NCI-H2029 treated with DMSO at 0.1 percent for 48 hours (cell line): ENCODE measurements around the gene EFEMP2.

Experiments used
- DNase-seq: peaks from one replicate; lab custom pipeline; 2025; lab: John Stamatoyannopoulos, UW

Gene EFEMP2

DNA sequence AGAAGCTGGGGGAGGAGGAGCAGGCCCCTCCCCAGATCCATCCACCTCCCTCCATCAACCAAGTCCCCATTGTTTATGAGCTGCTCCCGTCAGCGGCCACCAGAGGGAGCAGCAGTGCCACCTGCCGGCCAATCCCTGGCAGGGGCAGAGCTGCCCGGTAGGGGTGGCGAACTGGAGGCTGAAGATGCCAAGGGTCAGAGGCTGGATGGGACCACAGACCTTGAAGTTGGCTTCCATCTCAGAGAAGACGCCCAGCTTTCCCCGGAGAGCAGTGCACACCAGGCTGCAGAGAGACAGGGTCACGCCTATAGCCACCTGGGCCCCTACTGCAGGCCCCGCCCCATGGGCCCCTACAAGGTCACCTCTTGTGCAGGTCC is 12.1 kb upstream of the EFEMP2 start:
- peak; percentile 35 for DNase-seq

DNA sequence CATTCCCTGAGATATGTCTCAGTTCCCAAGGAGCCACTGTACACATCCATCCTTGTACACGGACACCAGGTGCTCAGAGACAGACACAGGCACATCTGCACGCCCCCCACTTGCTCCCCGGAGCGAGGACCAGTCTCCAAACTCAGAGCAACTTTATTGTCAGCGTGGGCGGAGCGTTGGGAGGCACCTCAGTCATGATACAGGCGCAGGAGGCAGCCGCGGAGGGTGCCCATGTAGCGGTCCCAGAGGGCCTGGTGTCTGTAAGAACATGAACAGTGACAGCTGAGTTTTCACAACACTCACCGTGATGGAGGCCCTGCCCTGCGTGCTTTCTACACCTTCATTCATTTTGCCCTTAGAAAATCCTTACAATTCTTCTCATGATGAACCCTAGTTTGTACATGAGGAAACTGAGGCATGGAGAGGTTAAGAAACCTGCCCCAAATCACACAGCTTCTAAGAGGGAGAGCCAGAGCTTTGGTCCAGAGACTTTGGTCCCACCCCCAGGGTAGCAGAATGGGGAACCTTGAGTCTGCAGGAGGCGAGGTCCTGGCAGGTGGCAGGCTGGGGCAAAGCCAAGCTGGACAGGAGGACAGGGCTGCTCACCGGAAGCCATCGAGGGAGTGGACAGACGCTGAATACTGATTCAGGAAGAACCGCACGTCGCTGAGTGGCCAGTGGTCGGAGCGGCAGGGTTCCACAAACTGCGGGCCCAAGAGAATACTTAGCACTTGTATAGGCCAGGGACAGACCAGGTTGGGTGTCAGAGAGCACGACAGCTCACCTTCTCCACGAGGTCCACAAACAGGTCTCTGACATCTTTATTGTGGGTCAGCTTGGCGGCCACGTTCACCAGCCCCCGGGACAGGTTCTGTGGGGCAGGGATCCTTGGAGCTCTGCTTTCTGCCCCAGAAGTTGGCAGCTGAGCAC is 11.5 kb upstream of the EFEMP2 start:
- no peak for DNase-seq

DNA sequence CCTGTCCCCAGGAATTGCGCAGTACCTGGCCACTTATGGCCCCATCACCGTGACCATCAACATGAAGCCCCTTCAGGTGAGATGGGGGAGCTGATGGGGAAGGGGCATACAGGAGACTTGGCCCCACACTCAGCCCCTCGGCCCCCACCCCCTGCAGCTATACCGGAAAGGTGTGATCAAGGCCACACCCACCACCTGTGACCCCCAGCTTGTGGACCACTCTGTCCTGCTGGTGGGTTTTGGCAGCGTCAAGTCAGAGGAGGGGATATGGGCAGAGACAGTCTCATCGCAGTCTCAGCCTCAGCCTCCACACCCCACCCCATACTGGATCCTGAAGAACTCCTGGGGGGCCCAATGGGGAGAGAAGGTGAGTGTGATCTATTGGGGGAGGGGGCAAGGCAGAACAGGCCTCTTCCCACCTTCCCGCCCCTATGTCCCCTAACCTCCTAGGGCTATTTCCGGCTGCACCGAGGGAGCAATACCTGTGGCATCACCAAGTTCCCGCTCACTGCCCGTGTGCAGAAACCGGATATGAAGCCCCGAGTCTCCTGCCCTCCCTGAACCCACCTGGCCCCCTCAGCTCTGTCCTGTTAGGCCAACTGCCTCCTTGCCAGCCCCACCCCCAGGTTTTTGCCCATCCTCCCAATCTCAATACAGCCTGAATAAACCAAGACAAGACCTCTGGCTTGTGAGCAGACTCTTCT is 10.6 kb upstream of the EFEMP2 start:
- no peak for DNase-seq

DNA sequence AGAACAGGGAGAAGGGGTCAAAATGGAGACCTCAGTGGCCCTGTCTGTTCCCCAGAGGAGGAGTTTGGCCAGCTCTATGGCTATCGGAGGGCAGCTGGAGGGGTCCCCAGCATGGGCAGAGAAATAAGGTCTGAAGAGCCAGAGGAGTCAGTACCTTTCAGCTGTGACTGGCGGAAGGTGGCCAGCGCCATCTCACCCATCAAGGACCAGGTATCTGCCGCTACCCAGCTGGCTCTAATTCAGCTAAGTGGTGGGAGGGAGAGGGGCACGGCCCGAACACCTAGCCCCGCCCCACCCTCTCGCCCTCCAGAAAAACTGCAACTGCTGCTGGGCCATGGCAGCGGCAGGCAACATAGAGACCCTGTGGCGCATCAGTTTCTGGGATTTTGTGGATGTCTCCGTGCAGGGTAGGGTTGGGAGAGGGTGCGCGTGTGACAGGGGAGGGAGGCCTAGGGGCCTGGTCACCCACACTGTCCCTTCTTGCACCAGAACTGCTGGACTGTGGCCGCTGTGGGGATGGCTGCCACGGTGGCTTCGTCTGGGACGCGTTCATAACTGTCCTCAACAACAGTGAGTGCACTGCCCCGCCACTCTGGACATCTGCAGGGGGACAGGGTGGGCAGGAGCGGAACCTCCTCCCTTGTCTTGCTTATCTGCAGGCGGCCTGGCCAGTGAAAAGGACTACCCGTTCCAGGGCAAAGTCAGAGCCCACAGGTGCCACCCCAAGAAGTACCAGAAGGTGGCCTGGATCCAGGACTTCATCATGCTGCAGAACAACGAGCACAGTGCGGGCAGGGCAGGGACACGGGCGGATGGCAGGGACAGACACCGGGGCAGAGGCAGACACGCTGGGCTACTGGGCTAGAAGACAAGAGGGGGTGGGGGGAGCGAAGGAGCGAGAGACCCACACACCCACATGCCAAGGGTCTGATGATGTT is 9.8 kb upstream of the EFEMP2 start:
- no peak for DNase-seq

DNA sequence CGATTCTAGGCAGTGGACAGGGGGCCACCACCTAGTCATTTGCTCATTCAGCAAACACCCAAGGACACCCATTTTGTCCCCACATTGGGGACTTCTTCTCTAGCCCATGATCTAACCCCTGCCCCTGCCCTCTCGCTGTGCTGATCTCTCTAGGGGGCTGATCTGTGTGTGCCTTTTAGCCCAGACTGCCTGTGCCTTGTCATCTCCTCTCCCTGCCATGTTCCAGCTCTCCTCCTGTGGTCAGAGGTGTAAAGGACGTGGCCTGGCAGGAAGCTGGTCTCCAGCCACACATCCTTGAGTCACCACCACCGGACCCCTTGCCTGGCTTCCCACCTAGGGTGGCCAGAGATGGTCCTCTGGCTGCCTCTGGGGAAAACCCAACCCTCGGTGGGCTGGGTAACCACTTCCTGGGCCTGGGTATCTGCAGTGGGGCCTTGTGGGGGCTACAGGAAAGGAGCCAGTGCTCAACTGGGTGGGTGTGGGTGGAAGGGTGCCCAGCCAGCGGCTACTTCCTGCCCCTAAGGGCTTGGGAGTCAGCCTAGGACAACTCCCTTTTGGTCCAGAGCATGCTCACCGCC is 8.3 kb upstream of the EFEMP2 start:
- DNase-seq = no peak

DNA sequence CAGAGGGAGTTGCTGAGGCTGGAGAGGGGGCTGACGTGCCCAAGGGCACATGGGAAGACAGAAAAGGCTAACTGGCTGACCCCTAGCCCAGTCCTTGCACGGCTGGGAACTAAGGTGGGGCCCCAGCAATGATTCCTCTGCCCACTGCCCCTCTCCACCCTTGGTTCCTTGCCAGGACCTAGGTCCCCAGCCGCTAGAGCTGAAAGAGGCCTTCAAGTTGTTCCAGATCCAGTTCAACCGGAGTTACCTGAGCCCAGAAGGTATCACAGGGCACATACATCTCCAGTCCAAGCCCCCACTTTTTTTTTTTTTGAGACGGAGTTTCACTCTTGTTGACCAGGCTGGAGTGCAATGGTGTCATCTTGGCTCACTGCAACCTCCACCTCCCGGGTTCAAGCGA is 7.4 kb upstream of the EFEMP2 start:
- DNase-seq = no peak

DNA sequence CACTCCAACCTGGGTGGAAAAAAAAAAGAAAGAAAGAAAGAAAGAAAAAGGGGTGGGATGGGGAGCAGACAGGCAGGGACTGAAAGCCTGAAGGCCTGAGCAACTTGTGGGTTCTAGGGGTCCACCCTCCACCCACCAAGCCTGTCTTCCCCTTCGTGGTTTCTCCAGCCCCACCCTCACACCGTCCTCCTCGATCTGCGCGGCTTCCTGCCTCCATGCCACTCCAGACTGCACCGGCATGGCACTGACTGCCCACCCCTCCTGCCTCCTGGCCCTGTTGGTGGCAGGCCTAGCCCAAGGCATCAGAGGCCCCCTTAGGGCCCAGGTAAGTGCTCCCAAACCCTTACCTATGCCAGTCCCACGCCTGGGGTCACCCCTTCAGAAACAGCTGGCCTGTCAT is 7.0 kb upstream of the EFEMP2 start, which contains the start of gene CTSW:
Gene CTSW, plus strand, starts transcription at position 221 of the 400 bp plus-strand sequence. Its CDS starts 18 bp downstream, at position 239.
- no peak for DNase-seq

DNA sequence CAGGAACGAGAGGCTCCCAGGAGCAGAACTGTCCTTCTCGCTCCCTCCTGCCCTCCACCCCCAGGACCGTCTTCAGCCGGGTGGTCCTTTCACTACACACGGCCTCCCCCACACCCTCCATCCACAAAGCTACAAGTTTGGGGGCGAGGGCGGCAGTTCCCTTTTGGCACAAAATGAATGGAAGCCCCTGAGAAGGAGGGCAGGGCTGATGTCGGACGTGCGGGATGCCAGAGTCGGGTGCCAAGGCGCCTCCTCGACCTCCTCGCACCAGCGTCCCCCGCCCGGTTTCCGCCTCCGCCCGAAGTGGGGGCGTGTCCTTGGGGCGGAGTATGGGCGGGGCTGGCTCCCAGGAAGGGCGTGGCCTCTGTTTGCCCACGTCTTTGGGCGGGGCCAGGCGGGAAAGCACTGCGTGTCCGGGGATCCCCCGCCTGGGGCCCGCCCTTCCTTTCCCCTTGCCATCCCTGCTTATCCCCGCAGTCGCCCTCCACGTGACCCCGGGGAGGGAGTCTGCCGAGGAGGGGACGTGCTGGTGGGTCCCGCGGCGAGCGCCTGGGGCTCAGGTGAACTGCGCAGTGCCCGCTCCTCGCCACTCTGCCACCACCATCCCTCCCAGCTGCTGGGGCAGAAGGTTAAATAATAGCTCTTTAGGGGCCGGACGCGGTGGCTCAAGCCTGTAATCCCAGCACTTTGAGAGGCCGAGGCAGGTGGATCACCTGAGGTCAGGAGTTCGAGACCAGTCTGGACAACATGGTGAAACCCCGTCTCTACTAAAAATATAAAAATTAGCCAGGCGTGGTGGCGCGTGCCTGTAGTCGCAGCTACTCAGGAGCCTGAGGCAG is 937 bp upstream of the EFEMP2 start:
- peak; percentile 64 for DNase-seq

DNA sequence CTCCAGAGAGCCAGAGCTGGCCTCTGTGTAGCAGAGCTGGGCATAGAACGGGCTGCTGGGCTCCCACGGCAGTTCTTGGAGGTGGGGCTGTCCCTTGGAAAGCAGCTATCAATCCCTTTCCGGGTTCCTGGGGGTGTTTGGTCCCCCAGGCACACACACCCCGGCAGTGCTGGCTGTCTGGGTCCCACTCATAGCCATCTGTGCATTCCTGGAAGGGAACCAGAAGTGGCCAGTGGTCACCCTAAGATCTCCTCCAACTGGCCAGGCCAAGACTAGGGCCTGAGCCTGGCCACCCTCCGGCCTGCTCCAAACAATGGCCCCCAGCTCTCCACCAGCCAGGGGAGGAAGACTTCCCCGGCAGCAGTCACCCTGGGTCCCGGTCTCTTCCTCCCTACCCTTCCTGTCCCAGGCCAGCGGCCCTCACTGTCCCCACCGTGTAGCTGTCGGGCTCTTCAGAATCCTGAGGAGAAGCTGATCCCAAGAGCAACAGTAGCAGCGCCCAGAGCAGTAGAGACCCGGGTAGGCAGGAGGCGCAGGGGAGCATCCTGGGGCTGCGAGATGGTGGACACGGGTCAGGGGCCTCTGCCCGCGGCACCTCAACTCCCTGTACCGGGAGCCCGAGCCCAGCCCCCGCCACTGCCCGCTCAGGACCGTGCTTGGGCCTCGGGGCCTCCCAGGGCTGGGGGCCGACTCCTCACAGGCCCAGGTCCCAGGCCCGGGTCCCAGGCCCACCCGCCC is 620 bp downstream of the EFEMP2 start:
- DNase-seq = no peak

DNA sequence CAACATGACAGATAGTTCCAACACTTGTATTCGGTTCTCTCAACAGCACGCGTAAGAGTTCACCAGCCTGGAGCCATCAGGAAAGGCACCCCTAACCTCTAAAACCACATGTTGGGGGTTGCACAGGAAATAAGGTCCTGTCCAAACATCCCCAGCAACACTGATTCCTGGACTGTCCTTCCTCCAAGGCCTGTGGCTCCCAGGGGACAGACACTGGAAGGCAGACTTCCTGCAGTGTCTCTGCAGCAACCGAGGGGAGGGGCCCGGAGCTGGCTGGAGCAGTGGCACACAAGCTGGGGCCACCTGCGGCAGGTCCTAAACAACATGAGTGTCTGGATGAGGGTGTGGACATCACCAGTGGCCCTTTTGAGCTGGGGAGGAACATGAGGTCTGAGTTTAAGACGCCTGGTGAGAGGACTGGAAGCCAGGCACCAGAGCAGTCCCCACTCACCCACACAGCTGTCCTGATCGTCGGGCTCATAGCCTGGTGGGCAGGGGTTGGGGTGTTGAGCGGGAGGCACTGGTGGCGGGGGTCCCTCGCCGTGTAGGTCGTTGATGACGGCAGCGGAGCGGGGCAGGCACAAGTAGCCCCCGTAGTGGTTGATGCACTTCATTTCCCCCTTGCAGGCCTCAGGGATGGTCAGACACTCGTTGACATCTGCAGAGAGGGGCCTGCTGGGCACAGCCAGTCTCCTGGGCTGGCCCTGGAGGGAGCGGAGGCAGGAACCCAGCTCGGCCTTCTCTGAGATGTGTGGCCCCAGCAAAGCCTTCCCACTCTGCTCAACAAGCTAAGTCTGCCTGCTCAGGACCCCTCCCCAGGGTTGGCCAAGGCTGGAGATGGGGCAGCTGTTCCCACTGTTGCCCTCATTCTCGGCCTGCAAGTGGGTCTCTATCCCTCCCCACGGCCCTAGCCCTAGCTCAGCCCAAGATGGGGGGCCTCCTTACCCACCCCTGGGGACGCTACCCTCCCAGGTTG is 1.6 kb downstream of the EFEMP2 start:
- DNase-seq = no peak

DNA sequence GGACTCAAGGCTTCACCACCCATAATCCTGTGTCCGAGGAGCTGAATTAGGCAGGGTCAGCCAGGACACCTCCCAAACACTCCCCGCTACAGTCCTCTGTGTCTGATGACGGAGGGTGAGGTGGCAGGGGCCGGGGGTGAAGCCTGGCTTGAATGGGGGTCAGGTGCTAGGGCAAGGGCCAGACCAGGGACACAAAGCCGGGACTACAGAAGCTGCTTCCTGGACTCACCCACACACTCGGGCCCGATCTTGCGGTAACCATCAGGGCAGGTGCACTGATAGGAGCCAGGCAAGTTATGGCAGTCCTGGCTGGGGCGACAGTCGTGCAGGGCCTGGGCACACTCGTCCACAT is 2.3 kb downstream of the EFEMP2 start:
- DNase-seq = no peak

DNA sequence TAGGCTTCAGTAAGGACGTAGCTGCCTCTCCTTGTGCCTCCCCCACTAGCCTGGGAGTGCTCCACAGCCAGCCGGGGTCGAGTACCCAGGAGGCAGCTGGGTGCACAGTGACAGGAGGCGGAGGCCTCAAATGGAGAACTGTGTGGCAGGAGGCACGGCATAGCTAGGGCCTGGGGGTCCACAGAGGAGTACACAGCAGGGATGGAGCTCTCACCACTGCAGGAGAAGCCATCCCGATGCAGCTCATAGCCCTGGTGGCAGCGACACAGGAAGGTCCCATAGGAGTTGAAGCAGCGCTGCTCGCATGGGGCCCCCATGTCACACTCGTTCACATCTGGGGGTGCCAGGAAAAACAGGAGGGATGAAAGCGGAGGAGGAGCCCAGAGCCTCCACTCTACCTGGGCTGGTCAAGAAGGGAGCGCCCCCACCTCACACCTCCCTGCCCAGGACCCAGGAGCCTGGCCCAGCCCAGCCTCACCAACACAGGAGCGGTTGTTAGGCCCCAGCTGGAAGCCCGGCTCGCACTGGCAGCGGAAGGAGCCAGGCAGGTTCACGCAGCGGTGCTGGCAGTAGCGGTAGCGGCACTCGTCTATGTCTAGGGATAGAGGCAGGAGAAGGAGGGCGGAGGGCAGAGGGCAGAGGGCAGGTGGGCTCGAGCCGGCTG is 2.8 kb downstream of the EFEMP2 start:
- DNase-seq = no peak

DNA sequence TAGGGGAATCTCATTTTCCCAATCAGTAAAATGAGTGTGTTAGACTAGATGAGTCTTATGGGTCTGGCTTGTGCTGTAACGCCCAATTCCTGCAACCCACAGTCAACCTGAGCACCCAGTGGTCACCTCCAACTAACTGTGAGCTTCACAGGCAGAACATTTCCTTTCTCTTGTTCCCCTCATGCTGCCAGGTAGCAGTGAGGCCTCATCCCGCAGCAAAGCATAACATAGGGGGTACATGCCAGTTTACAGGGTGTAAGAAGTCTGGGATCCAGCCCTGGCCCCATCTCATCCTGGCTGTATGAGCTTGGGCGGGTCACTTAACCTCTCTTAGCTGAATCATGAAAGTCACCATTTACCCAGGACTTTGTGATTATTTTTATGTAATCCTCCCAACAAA is 3.7 kb downstream of the EFEMP2 start:
- no peak for DNase-seq

DNA sequence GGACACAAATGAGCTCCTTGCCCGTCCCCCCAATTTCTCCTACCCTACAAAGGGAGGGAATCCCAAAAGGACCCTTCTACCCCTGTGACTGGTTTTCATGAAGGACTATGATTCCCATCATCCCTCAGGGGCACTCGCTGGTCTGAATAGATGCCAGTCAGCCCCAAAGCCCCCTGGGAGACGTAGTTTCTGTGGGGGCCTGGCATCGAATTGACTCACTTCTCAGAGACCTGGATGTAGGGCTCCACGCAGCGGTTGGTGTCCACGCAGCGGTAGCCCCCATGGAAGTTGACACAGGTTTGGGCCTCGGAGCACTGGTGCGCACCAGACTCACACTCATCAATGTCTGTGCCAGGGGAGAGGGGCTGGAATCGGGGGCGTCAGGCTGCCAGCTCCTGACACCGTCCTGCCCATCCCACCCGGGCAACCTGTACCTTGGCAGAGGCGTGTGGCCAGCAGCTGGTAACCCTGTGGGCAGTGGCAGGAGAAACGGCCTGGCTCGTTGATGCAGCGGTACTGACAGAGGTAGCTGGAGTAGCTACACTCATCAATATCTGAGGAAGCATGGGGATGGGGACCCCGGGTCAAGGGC is 4.4 kb downstream of the EFEMP2 start:
- no peak for DNase-seq

DNA sequence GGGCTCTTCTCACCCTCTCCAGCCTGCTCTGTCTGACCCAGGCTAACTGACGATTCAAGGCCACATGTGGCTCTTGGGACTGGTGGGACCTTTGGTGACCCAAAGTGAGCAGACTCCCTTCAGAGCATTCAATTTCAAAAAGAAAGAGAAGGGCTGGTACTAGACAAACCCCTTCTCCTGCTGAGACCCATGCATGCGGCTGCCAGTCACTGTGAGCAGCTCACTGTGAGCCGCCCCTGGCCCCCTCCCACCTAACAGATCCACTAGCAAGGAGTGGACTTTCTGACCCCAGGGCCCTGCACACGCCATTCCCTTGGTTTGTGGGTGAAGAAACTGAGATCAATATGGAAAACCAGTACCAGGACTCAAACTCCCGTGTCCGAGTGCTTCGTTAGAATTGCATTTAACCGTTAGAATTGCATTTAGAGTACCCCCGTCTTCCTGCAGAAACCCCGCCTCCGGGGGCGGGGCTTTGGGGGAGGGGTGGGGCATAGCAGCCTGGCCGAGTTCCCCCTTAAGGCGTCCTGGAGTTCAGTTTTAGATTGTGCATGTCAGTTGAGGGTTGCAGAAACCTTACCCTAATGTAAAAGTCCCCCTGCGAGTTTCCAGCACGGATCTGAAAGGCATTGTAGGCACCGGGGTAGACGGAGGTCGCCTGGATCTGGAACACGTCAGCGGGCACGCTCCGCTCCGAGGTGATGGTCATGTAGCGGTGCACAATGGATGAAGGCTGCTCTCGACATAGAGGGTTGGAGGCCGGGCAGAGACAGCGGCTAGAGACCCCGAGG is 5.1 kb downstream of the EFEMP2 start:
- no peak for DNase-seq

DNA sequence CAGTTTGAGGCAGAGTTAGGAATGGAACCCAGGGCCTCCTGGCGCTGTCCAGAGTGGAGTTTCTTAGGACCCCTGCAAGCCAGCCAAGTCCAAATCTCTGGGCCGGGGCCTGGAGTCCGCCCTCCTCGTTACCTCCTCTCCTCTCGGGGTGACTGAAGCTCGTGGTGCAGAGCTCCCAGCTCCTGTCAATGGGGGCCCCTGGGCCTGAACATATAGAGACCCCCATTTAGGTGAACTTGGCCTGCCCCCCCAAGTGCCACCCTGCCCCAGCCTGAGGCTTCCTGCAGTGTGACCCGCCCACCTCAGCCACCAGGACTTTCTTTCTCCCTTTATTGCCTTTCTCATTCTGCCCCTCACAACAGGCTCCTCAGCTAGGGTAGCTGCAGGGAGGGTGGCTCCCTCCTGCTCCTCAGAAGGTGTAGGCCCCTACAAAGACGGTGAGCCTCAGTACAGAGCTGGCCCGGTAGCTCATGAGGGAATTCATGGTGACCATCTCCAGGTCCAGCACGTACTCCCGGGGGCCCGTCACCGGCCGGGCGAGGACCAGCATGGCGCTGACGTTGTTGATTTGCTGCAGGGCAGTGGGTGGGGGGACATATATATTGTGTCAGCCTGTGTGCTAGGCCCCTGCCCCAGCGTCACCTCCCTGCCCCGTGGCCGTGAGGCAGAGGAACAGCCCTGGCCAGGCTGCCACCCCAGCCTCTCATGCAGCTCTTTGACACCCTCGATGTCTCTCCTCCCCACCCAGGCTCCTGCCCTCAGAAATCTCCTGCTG is 5.9 kb downstream of the EFEMP2 start:
- DNase-seq = no peak
